ENCODE results near the gene MRPS21.

The MRPS21 gene

GRCh38 chr1:150293433-150294253, at the start of gene MRPS21:
Gene MRPS21 (plus strand): TSS chr1:150293861. CDS start chr1:150294367, 506 bp downstream.
- peak; percentile 69 to 75 (median 70) for DNase-seq

- no peak for DNase-seq
Measured at GRCh38 chr1:150249936-150250335, 43.7 kb upstream of the MRPS21 start.

- DNase-seq: no peak
Measured at GRCh38 chr1:150256198-150256553, 37.5 kb upstream of the MRPS21 start.

GRCh38 chr1:150256554-150257341, 36.9 kb upstream of the MRPS21 start:
- DNase-seq: no peak

DNA sequence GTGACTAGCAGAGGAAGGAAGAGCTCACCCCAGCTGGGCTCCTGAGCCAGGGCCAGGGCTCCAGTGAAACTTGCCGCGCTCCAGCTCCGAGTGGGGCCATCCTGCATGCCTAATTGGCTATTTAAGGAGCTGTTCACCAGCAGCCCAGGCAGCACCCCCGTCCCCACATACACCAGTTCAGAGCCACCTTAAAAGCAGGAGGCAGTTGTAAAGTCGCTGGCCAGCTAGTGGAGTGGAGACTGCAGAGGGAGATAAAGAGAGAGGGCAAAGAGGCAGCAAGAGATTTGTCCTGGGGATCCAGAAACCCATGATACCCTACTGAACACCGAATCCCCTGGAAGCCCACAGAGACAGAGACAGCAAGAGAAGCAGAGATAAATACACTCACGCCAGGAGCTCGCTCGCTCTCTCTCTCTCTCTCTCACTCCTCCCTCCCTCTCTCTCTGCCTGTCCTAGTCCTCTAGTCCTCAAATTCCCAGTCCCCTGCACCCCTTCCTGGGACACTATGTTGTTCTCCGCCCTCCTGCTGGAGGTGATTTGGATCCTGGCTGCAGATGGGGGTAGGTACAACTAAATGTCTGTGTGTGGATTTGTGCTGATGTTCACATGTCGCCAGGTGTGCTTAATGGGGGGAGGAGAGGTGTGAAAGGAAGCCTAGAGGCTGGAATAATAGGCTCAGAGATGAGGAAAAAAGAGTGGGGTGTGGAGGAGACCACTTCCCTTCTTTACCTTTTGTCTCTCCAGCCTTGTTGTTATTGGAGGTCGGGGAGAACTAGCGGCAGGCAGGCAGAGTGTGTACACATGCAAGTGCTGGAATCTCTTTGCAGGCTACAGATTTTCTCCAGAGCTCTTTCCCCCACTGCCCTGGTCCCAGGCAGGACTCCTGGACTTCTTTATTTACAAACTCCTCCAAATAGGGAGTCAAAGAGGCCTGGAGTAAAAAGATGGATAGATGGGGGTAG, 35.8 kb upstream of the MRPS21 start, which contains the start of gene CA14:
Gene CA14, plus strand, starts transcription at position 151 of the 962 bp plus-strand sequence. Its CDS starts 355 bp downstream, at position 506.
- DNase-seq: no peak

DNA sequence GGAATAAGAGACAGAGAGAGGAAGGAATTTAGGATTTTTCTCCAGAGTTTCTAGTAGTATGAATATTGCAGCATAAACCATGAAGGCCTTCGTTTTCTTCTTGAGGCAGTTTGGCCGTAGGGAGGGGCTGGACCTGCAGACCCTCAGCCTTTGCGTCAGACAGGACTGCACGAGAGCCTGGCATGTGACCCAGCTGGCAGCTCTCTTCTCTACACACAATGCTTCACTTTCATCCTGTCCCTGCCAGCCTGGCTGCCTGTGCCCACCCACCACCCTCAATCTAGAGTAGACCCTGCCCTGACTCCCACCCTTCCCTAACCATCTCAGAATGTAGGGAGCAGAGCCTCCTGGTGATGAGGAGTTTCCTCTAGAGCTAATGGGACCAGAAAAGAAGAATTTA, 34.4 kb upstream of the MRPS21 start:
- DNase-seq: no peak

DNA sequence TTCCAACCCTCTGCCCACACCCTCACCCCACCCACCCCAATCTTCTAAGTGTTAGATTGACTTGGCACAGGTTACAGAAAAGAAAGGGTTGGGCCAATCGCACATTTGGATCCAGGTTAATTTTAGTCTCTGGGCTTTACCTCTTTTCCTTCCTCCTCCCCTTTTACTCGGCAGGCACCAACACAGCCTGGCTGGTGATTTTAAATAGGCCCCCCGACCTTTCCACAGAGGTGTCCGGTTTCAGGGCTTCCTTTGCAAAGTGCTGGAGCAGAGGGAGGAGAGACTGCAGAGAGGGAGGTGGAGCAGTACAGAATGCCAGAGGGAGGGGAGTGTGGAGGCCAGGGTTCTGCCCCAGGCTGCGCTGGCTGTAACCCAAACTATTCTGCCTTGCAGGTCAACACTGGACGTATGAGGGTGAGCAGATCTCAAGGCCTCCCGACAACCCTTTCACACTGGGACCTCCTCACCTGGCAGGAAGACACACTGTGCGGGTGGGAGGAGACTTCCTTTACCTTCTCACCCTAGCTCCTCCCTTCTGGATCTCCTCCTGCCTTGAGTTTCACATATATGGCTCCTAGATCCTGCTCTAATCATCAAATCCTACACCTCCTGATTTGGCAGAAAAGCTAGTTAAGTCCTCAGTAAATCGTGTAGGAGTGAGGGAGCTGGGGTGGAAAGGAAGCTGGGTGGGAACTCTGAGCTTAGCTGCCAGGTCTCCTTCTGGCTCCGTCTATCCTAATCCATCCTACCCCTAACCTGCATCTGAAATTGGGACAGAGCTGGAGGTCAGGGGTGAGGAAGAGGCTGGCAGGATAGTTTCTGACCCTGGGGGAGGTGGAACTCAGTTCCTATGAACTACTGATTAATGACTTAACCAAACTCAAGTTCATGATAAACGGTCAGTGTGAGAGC, 33.6 kb upstream of the MRPS21 start:
- no peak for DNase-seq

GRCh38 chr1:150261367-150261766, 32.3 kb upstream of the MRPS21 start:
- DNase-seq: no peak

DNA sequence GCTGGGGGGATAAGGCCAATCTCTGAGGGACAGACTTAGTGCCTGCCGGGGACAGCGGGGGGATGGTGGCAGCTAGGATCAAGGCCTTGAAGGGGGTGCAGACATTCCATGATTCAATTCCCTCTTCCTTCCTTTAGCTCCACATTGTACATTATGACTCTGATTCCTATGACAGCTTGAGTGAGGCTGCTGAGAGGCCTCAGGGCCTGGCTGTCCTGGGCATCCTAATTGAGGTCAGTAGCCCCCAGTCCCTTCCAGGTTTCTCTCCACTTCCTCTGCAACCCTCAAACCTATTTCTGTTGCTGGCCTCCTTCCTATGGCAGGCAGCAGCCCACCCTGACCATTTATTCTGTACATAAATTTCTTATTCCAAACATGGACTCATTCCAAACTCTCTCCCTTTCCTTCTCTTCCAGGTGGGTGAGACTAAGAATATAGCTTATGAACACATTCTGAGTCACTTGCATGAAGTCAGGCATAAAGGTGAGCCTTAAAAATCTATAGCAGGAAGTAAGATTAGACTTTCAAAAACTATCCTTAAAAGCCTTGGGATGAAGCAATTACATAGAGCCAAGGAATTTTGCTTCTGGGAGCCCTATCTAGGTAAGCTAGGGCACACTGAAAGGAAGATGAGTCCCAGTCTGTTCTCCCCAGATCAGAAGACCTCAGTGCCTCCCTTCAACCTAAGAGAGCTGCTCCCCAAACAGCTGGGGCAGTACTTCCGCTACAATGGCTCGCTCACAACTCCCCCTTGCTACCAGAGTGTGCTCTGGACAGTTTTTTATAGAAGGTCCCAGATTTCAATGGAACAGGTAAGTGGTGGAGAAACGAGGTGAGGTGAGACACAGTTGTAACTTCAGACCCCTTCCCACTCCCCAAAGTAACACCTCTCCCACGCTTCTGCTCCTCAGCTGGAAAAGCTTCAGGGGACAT, 31.0 kb upstream of the MRPS21 start:
- no peak for DNase-seq

- no peak for DNase-seq
Measured at GRCh38 chr1:150263549-150263948, 30.1 kb upstream of the MRPS21 start.

- DNase-seq: no peak
Measured at GRCh38 chr1:150267896-150268295, 25.8 kb upstream of the MRPS21 start.

- peak in 2 of 4 experiments; percentile 4 to 20 for DNase-seq
Measured at GRCh38 chr1:150268340-150268704, 25.3 kb upstream of the MRPS21 start.

GRCh38 chr1:150268705-150269403, 24.8 kb upstream of the MRPS21 start, which contains the start of gene APH1A:
Gene APH1A (minus strand): TSS chr1:150269016. CDS start chr1:150268810, 206 bp downstream.
- peak; percentile 81 to 86 (median 84) for DNase-seq

DNA sequence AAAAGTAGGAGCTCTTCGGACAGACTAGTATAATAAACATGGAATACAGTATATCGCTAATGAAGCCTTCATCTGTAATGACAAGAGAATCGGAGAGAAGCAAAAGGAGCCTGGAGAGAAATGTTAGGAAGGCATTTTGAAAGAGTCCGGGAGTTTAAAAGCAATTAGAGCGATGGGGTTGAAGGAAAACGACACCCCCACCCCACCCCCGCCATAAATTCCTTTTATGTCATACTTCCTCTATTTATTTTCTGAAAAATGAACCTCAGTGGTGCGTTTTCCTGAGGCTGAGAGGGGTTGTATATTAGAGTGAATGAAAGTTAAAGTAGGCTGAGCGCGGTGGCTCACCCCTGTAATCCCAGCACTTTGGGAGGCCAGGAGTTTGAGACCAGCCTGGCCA, 24.2 kb upstream of the MRPS21 start:
- DNase-seq: no peak

DNA sequence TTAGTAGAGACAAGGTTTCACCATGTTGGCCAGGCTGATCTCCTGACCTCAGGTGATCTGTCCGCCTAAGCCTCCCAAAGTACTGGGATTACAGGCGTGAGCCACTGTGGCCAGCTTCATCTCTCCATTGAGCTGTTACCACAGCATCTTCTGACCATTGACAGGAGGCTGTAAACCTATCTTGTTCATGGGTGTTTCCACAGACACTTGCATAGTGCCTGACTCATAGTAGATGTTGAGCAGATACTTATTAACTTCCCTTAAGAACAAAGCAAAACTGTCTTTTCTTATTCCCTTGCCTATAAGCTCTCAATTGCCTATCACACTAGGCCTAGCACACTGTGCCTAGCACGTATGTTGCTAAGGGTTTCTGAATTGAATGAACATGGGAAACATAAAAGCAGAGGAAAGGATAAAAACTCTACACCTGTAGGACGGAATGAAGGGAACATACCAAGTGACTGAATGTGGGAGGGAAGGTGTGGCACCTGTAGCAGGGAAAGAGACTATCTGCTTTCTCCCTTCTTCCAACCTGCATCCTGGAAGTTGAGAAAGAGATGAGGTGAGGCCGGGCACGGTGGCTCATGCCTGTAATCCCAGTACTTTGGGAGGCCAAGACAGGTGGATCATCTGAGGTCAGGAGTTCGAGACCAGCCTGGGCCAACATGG, 22.2 kb upstream of the MRPS21 start:
- no peak for DNase-seq

DNA sequence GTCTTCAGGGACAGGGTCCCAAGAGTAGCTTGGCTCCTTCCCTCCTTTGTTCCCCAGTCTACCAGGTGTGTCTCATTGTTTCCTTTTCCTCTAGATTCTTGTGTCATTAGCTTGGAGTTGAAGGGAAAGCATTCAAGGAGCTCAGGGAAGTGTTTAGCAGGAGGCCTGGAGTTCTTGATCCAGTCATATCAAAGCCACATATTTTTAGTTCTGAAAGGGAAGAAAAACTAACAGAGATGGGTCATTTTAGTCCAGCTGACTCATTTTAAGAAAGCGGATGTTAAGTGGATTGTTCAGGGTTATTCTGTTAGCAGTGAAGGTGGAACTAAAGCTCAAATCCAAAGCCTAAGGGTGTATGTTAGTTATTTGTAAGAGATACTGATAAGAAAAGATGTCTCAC, 20.4 kb upstream of the MRPS21 start:
- DNase-seq: no peak

GRCh38 chr1:150280138-150280707, 13.4 kb upstream of the MRPS21 start:
- DNase-seq: no peak

GRCh38 chr1:150281221-150281757, 12.4 kb upstream of the MRPS21 start:
- peak; percentile 14 to 45 (median 20) for DNase-seq

Data from activated CD4-positive, CD25-positive, alpha-beta regulatory T cell (primary cell).